Activated naive CD8-positive, alpha-beta T cell treated with anti-CD3 and anti-CD28 coated beads, Interleukin-2, amount 10 ng/mL, durations not matched to agents 7 days and 5 days (primary cell): ENCODE results near the gene PRMT5. TPM values are rescaled to one million over a fixed set of nuclear protein-coding genes. Genes with fewer than 3 reads are reported as not detected.
"Not testable (repeated sequence)": the region's sequence is repeated elsewhere in the genome, so short reads cannot be mapped to it uniquely, and the experiment has no call there.

ENCODE experiments used
- ATAC-seq: fragments of 150-1000 bp; cut with Tn5 transposase; one replicate; pipeline ENCODE4 v1.10.0; 2021; ENCODE audit warnings: low read depth, moderate library complexity
- POLR2A ChIA-PET: fragments of 350-600 bp; sonication (Branson Sonifier 250); formaldehyde crosslinking; loops from one replicate; lab custom pipeline; 2021; ENCODE audit warnings: antibody characterized with exemption; lab: Charles Lee
- DNase-seq: peaks from one replicate; pipeline ENCODE4 v3.0.0; 2021
- H3K27ac Mint-ChIP-seq: one replicate; pipeline ENCODE4 v1.8.0; 2022; ENCODE audit warnings: mild to moderate bottlenecking, mixed read lengths
- H3K27me3 Mint-ChIP-seq: one replicate; pipeline ENCODE4 v1.8.0; 2022; ENCODE audit warnings: mild to moderate bottlenecking, moderate library complexity, mixed read lengths
- H3K36me3 Mint-ChIP-seq: one replicate; pipeline ENCODE4 v1.8.0; 2021; ENCODE audit warnings: mild to moderate bottlenecking, mixed read lengths
- H3K4me1 Mint-ChIP-seq: one replicate; pipeline ENCODE4 v1.8.0; 2021; ENCODE audit warnings: mixed read lengths
- H3K4me3 Mint-ChIP-seq: one replicate; pipeline ENCODE4 v1.8.0; 2022; ENCODE audit warnings: mild to moderate bottlenecking, moderate library complexity, mixed read lengths
- H3K9me3 Mint-ChIP-seq: one replicate; pipeline ENCODE4 v1.8.0; 2021; ENCODE audit warnings: mixed read lengths
- total RNA-seq, 2 experiments: library from RNA; stranded (reverse); gene quantifications; one replicate each; pipeline ENCODE4 v1.2.3, GENCODE V29; 2021

Gene PRMT5
- 10 to 100 TPM; 35.7 to 40.1 TPM for total RNA-seq

DNA sequence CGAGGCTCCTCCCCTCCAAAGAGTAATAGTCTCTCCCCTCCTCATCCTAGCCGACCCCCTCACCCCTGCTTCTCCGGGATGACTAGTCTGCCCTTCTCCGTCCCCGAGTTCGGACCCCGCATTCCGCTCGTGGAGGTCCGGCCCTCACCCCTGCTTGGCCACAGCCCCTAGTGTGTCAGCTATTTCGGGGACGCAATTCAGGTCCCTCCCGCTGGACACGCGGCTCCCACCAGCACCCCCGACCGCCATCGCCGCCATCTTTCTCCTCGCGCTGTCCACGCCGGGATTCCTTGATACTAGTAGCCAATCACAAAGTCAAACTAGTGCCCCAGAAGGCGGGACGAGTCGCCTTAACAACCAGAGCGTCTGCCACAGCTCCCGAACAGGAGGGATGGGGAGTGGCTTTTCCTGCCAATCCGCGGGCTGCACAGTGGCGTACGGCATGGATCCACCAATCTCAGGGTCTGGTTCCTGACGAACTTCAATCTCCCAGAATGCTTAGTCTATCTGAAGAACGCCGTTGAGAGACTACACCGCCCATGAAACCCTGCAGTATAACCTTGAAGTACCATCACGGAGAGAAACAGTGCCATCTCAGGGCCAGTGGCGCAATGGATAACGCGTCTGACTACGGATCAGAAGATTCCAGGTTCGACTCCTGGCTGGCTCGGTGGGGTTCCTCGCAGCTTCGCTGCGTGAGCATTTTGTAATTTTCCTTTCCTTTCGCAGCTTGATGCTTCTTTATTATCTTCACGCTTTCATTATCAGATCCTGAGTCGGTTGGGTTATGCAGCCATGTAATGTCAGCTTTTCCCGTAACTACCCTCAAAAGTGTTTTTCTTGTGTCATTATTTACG, at the start of gene PRMT5:
Gene PRMT5, minus strand, starts transcription at position 273 of the 857 bp plus-strand sequence. Its CDS starts 15 bp downstream, at position 258.
- no peaks in the 10 kb centered on the region for H3K9me3 Mint-ChIP-seq
- H3K4me3 Mint-ChIP-seq = no peak within 1 kb of the TSS
- peaks cover 15% of the 10 kb centered on the region for H3K36me3 Mint-ChIP-seq
- DNase-seq = peak; percentile 88
- POLR2A ChIA-PET = interaction anchor here (0.6 to 2.3 kb wide), 11 partner anchors 10 to 210 kb away, joined by 3 to 35 read pairs (median 5); partner anchors contain the start of genes ACIN1, AJUBA, HAUS4 and LRP10
- peak; percentile 98 for ATAC-seq
- H3K27ac Mint-ChIP-seq = no peak within 1 kb of the TSS
- no peaks in the 10 kb centered on the region for H3K27me3 Mint-ChIP-seq
- H3K4me1 Mint-ChIP-seq = peaks cover 25% of the 10 kb centered on the region

DNA sequence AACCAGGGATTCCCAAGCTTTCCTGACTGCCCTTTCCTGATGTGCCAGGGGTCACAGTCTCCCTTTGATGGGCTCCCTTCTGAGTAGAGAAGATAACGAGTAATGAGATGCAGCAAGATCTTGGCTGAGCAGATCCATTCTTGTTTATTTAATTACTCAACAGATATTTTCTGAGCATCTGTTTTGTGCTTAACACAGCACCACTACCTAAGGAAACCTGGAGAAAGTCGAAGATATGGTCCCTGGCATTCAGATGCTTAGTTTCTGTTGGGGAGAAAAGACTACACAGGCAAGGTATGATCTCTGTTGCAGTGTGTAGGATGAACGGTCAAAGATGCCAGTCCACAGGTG, 49.3 kb upstream of the PRMT5 start:
- peaks cover 23% of the 10 kb centered on the region for H3K27me3 Mint-ChIP-seq
- no peaks in the 10 kb centered on the region for H3K36me3 Mint-ChIP-seq
- POLR2A ChIA-PET = no interaction called here
- no peak overlapping the region for H3K27ac Mint-ChIP-seq
- H3K4me1 Mint-ChIP-seq = peaks cover 7% of the 10 kb centered on the region
- ATAC-seq (no peak), DNase-seq (no peak)
- H3K9me3 Mint-ChIP-seq = no peaks in the 10 kb centered on the region
- H3K4me3 Mint-ChIP-seq = no peak overlapping the region

DNA sequence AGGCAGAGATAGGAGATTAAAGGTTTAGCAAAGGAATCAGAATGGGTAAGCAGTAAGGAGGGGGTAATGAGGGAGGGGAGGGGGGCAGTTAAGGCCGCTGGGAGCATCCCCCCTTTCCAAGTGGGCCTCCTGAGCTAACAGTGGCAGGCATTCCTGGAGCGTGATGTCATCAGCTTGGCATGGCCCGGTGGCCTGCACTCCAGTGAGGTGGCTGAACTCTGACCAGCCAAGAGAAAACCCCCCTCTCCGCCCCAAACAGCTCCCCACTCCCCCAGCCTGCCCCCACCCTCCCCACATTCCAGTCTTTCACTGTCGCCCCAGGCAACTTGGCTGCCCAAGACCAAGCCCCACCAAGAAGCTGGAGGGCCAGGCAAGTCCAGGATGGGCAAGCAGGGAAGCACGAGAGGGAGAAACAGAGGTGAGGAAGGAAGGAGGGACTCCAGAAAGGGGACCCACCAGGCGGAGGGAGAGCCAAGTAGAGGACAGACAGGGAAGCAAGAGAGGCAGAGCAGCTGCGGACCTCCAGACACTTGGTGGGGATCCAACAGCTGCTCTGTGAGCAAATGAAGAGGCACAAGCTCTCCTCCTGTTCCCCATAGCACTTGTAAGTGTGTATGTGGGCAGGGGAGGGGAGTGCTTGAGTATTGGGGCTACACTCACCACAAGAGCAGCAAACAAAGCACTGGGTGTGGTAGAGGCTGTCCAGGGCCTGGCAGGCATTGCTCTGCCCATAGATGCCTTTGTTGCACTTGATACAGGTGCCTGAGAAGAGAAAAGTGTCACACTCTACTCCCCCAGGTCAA, 48.7 kb upstream of the PRMT5 start:
- no peak for ATAC-seq
- H3K27me3 Mint-ChIP-seq = peaks cover 23% of the 10 kb centered on the region
- H3K4me3 Mint-ChIP-seq = no peak overlapping the region
- H3K36me3 Mint-ChIP-seq = no peaks in the 10 kb centered on the region
- H3K4me1 Mint-ChIP-seq = peaks cover 7% of the 10 kb centered on the region
- POLR2A ChIA-PET = no interaction called here
- no peaks in the 10 kb centered on the region for H3K9me3 Mint-ChIP-seq
- H3K27ac Mint-ChIP-seq = no peak overlapping the region
- DNase-seq = no peak

- POLR2A ChIA-PET = no interaction called here
- DNase-seq (no peak), ATAC-seq (no peak)
- Mint-ChIP-seq H3K36me3 (no peaks in the 10 kb centered on the region), H3K4me1 (peaks cover 7% of the 10 kb centered on the region), H3K9me3 (no peaks in the 10 kb centered on the region), H3K4me3 (no peak overlapping the region), H3K27ac (no peak overlapping the region), H3K27me3 (peaks cover 25% of the 10 kb centered on the region)
These were observed 48.2 kb upstream of the PRMT5 start for GRCh38 chr14:22977434-22977683.

- Mint-ChIP-seq H3K4me1 (peaks cover 7% of the 10 kb centered on the region), H3K9me3 (no peaks in the 10 kb centered on the region), H3K27me3 (peaks cover 26% of the 10 kb centered on the region), H3K36me3 (no peaks in the 10 kb centered on the region), H3K4me3 (no peak overlapping the region), H3K27ac (no peak overlapping the region)
- DNase-seq (no peak), ATAC-seq (no peak)
- POLR2A ChIA-PET = no interaction called here
These were observed 47.7 kb upstream of the PRMT5 start for GRCh38 chr14:22976620-22977433.

- Mint-ChIP-seq H3K27me3 (peaks cover 18% of the 10 kb centered on the region), H3K9me3 (no peaks in the 10 kb centered on the region), H3K36me3 (no peaks in the 10 kb centered on the region), H3K27ac (no peak overlapping the region), H3K4me3 (no peak overlapping the region), H3K4me1 (peaks cover 3% of the 10 kb centered on the region)
- no peak for DNase-seq
- POLR2A ChIA-PET = no interaction called here
- ATAC-seq = no peak
These were observed 45.5 kb upstream of the PRMT5 start for GRCh38 chr14:22974530-22975313.

GRCh38 chr14:22973217-22974032, 44.2 kb upstream of the PRMT5 start:
- Mint-ChIP-seq H3K4me3 (no peak overlapping the region), H3K4me1 (no peaks in the 10 kb centered on the region), H3K9me3 (no peaks in the 10 kb centered on the region), H3K27ac (no peak overlapping the region), H3K36me3 (no peaks in the 10 kb centered on the region), H3K27me3 (peaks cover 11% of the 10 kb centered on the region)
- POLR2A ChIA-PET = interaction anchor here (1.1 to 2.1 kb wide), 3 partner anchors 8 to 85 kb away, joined by 3 to 6 read pairs (median 3); partner anchors contain the start of gene CDH24
- no peak for ATAC-seq
- no peak for DNase-seq

DNA sequence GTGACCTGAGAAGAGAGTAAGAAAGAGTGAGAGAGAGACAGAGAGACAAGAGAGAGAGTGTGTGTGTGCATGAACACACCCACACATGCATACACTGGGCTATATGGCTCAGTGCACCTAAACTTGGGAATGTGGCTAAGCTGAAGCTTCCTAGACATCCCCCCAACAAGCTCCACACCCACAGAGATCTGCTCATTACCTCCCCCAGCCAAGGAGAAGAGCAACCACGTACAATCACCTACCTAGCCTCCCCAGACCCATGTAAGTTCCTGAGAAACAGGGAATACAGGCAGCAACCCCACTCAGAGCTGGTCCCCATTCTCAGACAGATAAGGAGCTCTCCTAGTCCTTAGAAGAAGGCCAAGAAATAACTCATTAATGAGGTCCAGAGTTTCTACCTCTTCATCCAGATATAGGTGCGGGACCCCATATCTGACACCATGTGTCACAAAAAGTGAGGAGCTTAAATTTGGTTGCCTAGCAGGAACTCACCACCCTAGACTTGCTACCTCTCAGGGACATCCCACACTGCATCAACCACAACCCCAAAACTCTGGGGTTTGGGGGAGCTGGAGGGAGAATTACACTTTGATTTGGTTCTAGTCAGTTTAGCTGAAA, 43.2 kb upstream of the PRMT5 start:
- Mint-ChIP-seq H3K27me3 (peaks cover 10% of the 10 kb centered on the region), H3K27ac (no peak overlapping the region), H3K4me3 (no peak overlapping the region), H3K4me1 (no peaks in the 10 kb centered on the region), H3K9me3 (no peaks in the 10 kb centered on the region), H3K36me3 (no peaks in the 10 kb centered on the region)
- ATAC-seq (no peak), DNase-seq (no peak)
- POLR2A ChIA-PET = interaction anchor here (1.1 to 2.1 kb wide), 3 partner anchors 9 to 86 kb away, joined by 3 to 6 read pairs (median 3); partner anchors contain the start of gene CDH24

- H3K4me1 Mint-ChIP-seq = no peaks in the 10 kb centered on the region
- H3K27ac Mint-ChIP-seq = no peak overlapping the region
- H3K9me3 Mint-ChIP-seq = no peaks in the 10 kb centered on the region
- H3K36me3 Mint-ChIP-seq = no peaks in the 10 kb centered on the region
- ATAC-seq (no peak), DNase-seq (no peak)
- POLR2A ChIA-PET = no interaction called here
- H3K27me3 Mint-ChIP-seq = peaks cover 6% of the 10 kb centered on the region
- H3K4me3 Mint-ChIP-seq = no peak overlapping the region
These were observed 42.0 kb upstream of the PRMT5 start for GRCh38 chr14:22971152-22971551.

GRCh38 chr14:22966783-22967269, 37.6 kb upstream of the PRMT5 start:
- DNase-seq = no peak
- no peak for ATAC-seq
- no peak overlapping the region for H3K4me3 Mint-ChIP-seq
- no peaks in the 10 kb centered on the region for H3K9me3 Mint-ChIP-seq
- H3K27ac Mint-ChIP-seq = no peak overlapping the region
- H3K4me1 Mint-ChIP-seq = no peaks in the 10 kb centered on the region
- POLR2A ChIA-PET = no interaction called here
- H3K27me3 Mint-ChIP-seq = peaks cover 7% of the 10 kb centered on the region
- H3K36me3 Mint-ChIP-seq = no peaks in the 10 kb centered on the region

DNA sequence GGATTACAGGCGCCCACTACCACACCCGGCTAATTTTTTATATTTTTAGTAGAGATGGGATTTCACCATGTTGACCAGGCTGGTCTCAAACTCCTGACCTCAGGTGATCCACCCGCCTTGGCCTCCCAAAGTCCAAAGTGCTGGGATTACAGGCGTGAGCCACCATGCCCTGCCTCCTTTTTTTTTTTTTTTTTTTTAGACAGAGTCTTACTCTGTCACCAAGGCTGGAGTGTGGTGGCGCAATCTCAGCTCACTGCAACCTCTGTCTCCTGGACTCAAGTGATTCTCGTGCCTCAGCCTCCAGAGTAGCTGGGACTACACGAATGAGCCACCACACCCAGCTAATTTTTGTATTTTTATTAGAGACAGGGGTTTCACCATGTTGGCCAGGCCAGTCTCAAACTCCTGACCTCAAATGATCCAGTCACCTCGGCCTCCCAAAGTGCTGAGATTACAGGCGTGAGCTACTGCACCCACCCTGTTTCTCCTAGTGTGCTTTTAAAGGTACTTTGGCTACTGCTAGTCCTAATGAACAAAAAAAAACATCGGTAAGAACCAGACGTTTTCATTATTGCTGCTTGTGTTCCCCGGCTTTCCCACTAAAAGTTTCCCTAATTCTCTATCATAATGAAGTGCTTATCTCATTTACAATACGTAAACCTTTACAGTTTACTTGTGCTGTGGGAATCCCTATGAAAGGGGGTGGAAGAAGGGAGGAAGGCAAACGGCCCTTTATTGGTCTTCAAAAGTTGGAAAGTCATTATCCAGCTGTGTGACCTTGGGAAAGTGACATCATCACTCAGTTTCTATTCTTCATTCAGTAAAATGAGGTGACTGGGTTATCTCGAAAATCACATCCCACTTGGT, 37.0 kb upstream of the PRMT5 start:
- H3K27ac Mint-ChIP-seq, H3K4me3 Mint-ChIP-seq, H3K9me3 Mint-ChIP-seq, POLR2A ChIA-PET, DNase-seq, H3K36me3 Mint-ChIP-seq, H3K27me3 Mint-ChIP-seq, ATAC-seq, H3K4me1 Mint-ChIP-seq: not testable (repeated sequence)
